ENCODE measurements around the gene RASA3.
"Not testable (repeated sequence)": the region's sequence is repeated elsewhere in the genome, so short reads cannot be mapped to it uniquely, and the experiment has no call there.

DNA sequence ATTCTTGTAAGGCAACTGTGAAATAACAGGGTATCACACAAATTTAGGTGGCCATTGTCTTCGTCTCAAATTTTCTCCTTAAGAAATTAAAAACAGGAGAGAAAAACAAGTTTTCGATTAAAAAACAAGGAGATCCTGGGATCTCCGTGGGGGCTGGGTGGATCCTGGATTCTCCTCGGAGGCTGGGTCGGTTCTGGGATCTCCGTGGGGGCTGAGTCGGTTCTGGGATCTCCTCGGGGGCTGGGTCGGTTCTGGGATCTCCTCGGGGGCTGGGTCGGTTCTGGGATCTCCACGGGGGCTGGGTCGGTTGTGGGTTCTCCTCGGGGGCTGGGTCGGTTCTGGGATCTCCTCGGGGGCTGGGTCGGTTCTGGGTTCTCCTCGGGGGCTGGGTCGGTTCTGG, 16.5 kb upstream of the RASA3 start:
- not testable (repeated sequence) for TF ChIP-seq POLR2A (IDR thresholded peaks at IDR 0.05; ENCODE audit: borderline replicate concordance, extremely low read depth, insufficient read depth, insufficient read length); SP1 (IDR thresholded peaks at IDR 0.05; ENCODE audit: low read depth); CBX3 (IDR thresholded peaks at IDR 0.05; ENCODE audit: low read depth); SIN3A (IDR thresholded peaks at IDR 0.05; ENCODE audit: low read depth); ZNF274 (IDR thresholded peaks at IDR 0.05; ENCODE audit: low read depth, low read length); YY1 (IDR thresholded peaks at IDR 0.05; ENCODE audit: extremely low read depth, insufficient replicate concordance, low read depth, low read length); EZH2 (IDR thresholded peaks at IDR 0.05); TCF7L2 (IDR thresholded peaks at IDR 0.05; ENCODE audit: borderline replicate concordance, extremely low read depth, insufficient read depth, insufficient read length)
- TF ChIP-seq, protein P1, sequence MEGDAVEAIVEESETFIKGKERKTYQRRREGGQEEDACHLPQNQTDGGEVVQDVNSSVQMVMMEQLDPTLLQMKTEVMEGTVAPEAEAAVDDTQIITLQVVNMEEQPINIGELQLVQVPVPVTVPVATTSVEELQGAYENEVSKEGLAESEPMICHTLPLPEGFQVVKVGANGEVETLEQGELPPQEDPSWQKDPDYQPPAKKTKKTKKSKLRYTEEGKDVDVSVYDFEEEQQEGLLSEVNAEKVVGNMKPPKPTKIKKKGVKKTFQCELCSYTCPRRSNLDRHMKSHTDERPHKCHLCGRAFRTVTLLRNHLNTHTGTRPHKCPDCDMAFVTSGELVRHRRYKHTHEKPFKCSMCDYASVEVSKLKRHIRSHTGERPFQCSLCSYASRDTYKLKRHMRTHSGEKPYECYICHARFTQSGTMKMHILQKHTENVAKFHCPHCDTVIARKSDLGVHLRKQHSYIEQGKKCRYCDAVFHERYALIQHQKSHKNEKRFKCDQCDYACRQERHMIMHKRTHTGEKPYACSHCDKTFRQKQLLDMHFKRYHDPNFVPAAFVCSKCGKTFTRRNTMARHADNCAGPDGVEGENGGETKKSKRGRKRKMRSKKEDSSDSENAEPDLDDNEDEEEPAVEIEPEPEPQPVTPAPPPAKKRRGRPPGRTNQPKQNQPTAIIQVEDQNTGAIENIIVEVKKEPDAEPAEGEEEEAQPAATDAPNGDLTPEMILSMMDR (IDR thresholded peaks at IDR 0.05 in 2 of 3, conservative IDR thresholded peaks at IDR 0.05 in 1 of 3; ENCODE audit: borderline replicate concordance in 1 of 3, insufficient read depth in 1 of 3, low read depth in 2 of 3, low read length in 2 of 3), result not testable (repeated sequence)
- TF ChIP-seq, protein P2, sequence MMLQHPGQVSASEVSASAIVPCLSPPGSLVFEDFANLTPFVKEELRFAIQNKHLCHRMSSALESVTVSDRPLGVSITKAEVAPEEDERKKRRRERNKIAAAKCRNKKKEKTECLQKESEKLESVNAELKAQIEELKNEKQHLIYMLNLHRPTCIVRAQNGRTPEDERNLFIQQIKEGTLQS (IDR thresholded peaks at IDR 0.05), result not testable (repeated sequence)

All from HCT116 (cell line).